HG03520 (cell line): ENCODE data around the gene NUP88.

Experiments used
- ATAC-seq: cut with Tn5 transposase; IDR thresholded peaks from one replicate; pipeline ENCODE4 v1.9.1; 2021; ENCODE audit warnings: mild to moderate bottlenecking, moderate library complexity; ENCODE audit not compliant: unreplicated experiment

The NUP88 gene

DNA sequence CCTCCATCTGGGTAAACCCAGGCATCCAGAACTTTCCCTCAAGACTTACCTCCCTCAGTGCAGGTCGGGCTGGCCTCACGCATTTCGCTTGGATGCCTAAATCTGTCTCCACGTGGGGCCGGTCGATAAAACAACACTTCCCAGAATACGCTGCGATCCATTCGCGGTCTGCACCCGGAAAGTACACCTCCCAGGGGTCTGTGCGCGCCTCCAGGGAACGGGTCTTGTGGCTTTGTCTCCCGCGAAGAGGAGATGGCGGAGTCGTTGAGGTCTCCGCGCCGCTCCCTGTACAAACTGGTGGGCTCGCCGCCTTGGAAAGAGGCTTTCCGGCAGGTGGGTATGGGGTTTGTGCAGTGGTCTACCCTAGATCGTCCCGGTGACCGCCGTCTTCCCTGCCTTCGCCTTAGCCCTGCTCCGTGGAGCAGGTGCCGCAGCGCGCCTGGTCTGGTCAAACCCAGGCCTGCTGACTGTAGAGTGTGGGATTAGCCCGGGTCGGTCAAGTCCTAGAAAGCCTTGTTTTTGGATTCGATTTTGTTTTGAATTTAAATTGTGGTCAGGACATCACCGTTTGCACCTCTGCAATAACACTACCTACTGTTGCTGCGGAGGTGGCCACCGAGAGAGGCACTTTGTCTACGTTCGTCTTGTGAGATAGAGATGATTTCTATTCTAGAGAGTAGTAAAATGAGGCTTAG, 644 bp upstream of the NUP88 start, which contains the start of gene RPAIN:
RPAIN (plus strand) TSS at position 224 of the 695 bp plus-strand sequence; CDS start at position 253, 29 bp downstream.
- peak; percentile 43 for ATAC-seq

DNA sequence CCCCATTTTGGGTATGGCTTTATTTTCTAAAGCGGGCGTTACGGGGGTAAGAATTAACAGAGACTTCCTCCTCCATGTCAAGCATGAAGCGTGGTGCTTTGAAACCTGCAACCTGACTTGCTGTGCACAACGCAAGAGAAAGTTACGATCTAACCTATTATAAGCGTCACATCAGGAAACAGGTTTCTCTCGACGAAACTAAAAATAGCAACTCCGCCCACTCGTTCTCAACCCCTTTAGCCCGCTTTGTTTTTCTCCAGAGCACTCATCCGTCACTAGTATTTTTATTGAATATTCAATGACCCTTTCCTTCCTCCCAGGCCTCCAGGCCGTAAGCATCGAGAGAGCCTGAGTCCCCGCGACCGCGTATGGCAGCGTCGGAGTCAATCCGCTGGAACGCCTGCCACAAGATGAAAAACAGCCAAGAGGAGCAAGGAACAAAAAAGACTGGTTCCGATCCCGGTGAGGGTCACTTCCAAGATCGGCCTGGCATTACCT, 555 bp downstream of the NUP88 start:
- ATAC-seq: peak; percentile 24

DNA sequence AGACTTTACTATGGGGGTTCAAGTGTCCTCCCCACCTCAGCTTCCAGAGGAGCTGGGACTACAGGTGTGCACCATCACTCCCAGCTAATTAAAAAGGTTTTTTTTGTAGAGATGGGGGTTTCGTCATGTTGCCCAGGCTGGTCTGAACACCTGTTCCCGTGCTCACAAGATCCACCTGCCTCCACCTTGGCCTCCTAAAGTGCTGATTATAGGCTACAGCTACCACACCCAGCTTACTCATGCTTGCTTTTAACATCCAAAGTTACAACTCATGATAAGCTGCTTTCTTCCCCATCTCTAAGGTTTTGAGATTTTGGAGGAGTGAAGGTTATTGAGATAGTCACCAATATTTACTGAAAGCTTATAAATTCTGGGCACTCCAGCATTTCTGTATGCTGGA, 2.6 kb downstream of the NUP88 start:
- no peak for ATAC-seq

DNA sequence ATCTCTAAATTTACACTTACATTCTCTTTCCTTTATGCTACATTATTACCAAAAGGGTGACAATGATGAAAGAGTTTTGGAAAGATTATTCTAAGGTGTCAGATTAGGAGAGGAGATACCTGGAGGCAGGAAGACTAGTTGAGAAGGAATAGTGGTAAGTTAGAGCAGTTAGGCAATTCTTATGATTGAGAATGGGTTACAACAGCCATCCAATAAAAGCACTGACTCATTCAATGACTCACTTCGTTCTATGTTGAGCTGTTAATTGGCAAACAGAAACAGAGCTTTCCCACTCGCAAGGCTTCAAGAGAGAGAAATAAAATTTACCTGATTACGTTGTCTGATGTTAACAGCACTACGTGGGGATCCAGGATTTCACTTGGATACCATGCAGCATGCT, 5.8 kb downstream of the NUP88 start:
- no peak for ATAC-seq

DNA sequence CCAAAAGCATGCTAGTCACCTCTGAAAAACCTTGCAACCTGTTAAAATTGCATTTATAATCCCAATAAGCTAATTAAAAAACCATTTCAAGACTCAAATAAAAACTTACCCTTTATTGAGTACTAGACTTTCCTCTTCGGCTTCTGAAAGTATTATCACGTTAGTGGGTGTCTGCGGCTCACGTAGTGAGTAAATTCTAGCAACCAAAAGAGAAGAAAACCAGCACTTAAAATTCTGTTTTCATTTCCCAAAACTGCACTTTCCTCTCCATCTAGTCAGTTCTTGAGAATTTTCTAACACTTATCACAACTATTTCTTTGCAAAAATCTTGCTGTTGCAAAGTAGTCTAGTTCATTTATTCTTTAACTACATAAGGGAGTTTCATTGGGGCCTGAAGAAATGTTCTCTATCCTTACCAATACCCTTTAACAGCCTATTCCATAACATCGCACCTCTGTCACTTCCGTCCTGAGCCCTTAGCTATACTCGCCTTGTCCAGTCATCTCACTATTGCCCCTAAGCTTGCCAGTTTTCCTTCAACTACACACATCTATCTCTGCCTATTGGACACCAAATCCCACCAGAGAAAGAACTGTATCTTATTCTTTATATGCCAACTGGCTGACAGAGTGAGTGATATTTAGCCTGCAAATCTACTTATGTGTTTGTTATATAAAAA, 8.7 kb downstream of the NUP88 start:
- no peak for ATAC-seq

DNA sequence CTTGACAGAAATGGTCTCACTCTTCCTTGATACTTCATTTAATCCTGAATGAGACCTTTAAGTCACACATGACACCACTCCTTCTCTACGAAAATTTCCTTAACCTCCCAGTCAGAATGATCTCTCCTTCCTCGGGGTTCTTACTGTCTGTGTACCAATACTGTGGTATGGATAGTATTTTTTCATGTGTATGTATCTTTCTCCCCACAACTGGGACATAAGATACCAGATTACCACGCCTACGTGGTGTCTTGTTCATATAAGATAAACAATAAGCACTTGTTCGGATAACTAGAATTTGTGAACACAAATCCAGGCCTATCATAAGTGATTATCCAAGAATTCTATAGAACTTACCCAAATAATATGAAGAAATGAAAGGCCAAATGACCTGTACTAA, 11.3 kb downstream of the NUP88 start:
- no peak for ATAC-seq

DNA sequence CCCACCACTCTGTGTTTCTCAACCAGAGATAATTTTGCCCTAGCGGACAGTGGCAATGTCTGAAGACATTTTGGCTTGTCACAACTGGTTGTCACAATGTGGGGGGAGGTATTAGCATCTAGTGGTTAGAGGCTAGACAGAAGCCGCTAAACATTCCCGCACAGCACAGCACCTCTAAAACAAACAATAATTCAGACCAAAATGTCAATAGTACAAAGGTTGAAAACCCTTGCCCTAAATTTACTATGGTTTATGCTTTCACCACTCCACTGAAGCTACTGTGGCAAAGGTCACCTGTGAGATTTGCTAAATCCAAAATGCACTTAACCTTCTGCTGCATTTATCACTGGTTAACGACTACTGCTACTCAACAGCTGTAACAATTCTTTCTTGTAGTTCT, 14.1 kb downstream of the NUP88 start:
- ATAC-seq: no peak

DNA sequence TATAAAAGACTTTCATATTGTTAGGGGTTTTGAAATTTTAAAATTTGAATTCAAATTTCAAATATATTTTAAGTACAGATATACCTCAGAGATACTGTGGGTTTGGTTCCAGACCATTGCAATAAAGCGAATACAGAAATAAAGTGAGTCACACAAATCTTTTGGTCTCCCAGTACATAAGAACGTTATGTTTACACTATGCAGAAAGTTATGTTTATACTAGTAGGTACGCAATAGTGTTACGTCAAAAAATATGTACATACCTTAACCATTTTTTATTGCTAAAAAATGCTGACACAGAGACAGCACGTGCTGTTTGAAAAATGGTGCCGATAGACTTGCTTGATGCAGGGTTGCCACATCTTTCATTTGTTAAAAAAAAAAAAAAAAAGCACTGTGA, 19.7 kb downstream of the NUP88 start:
- no peak for ATAC-seq

DNA sequence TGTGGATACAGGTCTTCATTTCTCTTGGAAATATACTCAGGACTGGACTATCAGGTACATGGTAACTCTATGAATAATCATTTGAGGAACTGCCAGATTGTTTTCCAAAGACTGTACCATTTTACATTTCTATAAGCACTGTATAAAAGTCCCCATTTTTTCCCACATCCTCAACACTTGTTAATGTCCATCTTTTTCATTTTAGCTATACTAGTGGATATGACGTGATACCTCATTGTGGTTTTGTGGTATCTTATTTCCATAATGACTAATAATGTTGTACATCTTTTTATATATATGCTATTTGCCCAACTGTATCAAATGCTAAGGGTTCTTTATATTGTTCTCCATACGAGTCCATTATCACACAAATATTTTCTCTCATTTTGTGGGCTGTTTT, 22.9 kb downstream of the NUP88 start:
- no peak for ATAC-seq

DNA sequence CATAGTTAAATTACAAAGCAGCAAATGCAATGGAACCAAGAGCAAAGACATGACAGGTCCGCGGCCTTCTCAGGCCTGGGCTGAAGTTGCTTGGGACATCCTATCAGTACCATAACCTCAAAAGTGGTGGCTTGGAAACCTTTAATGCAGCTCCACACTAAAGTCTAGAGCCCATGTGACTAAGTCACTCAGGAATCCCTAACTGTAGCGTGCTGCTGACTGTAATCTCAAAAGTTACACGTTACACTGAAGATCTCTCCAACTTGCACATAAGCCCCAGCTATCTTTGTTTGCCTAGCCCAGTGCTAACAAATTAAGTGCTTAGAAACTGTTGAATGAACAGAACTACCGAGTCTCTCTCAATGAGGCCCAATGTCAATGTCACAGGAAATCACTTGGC, 27.8 kb downstream of the NUP88 start:
- ATAC-seq: no peak

DNA sequence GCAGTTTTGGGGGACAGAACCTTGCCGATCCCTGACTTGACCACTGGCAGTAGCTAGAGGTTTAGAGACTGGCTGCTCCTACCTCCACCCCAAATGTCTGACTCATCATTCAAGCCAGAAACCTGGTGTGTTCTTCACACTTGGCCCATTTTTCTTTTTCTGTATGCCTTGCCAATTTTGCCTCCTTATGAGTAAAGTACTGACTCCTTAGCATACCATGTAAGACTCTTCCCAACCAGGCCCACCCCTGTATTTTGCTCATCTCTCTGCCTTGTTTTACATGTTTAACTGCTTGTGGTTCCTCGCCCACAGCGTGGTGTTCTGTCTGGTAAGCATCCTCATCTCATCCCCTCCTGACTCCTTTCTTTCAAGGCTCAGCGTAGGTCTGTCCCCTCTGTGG, 37.9 kb downstream of the NUP88 start:
- ATAC-seq: no peak

DNA sequence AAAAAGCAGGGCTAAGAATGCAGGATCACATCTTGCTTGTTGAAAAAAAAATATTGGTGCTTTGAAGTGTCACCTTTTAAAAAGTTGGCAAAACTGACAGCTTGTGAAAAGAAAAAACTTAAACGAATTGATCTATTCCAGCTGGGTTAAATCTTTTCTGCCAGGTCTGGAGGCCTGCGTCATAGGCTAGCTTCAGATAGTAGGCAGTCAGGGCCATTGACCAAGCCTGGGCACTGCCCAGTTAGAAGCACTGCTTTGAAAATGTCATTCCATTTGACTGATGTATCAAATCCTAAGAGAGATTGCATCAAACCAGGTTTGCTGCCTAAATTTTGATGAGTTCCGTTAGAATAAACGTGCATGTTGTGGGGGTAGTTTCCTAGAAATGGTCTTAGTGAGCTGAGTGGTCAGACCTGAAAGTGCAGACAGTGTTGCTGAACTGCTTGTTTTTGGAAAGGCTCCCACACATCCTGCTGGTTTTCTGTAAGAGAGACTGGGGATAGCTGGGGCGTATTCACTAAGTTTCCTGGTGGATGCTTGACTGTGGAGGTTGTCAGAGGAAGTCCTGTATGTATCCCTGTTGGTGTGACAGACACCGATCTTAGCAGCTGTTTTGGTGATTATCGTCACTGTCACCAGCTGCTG, 38.8 kb downstream of the NUP88 start:
- no peak for ATAC-seq

DNA sequence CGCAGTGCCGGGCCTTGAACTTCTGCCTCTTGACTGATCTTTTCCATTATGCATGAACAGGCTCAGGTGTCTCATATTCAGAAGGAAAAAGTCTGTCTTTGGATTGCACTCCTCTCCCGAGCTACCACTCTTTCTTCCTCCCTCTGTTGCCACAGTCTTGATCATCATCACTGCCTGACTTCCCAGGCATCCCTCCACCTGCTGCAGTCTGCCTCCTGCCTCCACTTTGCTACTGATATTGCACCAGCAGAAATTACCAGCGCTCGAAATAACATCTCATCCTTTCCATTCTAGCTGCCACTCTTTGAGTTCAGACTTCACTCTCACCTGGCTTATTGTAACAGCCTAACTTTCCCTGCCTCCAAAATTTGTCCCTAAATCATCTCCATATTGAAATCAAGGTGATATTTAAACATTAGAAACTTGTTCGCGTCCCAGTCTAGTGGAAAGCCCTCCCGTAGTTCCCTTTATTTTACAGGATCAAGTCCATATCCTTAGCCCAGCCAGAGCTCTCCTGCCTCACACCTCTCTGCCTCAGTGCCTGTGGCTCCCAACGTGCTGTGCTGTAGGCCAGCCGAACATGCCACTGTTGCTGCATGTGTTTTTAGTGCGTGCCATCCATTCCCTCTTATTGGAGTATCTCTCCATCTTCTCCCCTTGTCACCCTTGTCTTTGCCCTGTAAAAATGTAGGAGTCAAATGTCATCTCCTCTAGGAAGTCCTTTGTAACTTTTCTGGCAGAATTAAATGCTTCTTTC, 39.9 kb downstream of the NUP88 start:
- ATAC-seq: no peak

DNA sequence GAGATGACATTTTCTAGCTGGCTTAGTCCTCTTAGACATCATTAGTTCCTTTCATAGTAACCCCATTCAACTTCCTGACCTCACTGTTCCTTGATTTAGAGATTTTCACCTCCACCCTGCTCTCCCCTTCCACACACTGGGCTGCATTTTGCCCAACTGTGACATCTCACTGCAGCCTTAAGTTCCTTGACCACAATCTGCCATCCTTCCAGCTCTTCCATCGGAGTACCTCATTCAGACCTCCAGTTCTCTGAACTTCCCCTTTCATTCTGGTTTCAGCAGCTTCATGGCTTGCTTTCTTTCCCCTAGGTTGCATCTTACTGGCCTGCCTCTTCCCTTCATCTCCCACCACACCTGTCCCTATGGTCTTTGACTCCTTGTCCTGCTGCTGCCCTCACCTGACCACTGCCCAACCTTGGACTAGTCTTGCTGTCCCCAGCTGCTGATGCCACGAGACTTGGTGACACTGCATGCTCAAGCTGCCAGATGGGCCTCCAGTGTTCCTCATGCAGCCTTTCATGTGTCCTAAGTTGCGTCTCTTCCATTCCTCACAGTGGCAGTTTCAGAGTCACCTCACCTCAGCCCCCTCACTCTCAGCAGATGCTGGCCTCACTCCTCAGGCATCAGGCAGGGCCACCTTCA, 40.8 kb downstream of the NUP88 start:
- ATAC-seq: no peak

DNA sequence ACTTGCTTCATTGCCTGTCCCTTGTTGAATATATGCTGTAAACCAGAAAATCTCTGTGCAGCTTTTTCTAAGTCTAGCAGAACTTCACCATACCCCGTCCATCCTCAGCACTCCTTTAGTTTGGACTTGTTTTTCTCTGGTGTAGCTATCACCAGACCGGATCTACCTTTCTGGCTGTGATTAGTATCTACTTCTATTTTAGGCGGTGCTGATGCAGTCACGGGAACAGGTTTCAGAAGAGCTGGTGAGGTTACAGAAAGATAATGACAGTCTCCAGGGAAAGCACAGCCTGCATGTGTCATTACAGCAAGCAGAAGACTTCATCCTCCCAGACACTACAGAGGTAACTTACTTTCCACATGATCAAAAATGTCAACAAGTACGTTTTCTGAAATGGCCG, 46.4 kb downstream of the NUP88 start:
- no peak for ATAC-seq

DNA sequence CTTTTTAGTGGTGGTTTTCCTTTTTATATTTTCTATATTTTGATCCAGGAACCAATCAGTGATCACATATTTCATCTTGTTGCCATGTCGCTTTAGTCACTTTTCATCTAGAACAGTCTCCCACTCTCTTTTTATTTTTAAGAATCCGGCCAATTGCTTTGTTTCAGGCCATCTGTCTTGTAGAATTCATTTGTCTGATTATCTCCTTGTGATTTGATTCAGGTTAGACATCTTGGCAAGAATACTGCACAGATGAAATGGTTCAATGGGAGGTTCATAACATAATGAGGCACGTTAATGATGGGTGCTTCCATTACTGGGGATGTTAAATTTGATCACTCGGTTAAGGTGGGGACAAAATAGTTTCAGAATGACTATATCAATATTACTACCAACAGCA, 49.1 kb downstream of the NUP88 start:
- ATAC-seq: no peak

DNA sequence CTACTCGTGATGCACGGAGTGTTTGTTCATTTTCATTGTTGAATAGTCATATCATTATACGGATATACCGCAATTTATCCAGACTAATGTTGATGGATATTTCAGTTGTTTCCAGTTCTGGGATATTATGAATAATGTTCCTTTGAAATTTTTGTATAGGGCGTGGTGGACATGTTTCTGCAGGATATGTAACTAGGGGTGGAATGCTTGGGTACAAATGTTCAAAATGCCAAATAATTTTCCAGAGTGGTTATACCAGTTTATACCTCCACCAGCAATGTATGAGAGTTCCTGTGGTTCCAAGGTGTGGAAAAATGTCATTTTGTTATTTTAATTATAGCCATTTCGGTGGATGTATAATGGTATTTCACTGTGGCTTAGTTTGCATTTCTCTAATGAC, 53.6 kb downstream of the NUP88 start:
- ATAC-seq: no peak

DNA sequence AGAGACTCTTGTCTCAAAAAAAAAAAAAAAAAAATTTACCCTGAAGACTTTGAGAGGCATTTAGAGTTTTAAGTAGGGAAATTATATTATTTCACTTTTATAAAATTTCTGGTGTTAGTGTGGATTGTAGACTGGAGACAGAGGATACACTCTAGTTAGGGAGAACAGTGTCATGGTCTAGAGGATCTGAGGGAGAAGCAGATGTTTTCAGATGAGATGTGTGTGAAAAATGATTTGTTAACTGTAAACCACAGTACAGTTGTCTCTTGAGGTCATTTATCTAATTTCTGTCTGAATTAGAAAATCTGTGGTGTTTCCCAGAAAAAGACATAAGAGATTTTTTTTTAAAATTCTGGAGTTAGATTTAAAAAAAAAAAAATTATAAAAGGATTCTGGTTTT, 54.8 kb downstream of the NUP88 start:
- ATAC-seq: no peak

DNA sequence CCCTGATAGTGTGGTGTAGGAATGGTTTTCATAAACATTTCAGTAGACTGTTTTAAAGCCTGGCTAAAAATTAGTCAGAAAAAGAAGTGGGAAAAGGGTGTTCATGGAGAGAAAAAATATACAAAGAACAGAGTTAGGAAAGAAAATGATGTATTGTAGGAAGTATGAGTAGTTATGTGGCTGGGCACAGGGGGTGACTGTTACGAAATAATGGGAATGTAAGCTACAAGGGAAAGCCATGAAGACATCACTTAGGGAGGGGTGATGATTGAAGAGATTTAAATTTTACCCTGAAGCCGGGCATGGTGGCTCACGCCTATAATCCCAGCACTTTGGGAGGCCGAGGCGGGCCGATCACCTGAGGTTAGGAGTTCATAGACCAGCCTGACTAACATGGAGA, 55.3 kb downstream of the NUP88 start:
- no peak for ATAC-seq

DNA sequence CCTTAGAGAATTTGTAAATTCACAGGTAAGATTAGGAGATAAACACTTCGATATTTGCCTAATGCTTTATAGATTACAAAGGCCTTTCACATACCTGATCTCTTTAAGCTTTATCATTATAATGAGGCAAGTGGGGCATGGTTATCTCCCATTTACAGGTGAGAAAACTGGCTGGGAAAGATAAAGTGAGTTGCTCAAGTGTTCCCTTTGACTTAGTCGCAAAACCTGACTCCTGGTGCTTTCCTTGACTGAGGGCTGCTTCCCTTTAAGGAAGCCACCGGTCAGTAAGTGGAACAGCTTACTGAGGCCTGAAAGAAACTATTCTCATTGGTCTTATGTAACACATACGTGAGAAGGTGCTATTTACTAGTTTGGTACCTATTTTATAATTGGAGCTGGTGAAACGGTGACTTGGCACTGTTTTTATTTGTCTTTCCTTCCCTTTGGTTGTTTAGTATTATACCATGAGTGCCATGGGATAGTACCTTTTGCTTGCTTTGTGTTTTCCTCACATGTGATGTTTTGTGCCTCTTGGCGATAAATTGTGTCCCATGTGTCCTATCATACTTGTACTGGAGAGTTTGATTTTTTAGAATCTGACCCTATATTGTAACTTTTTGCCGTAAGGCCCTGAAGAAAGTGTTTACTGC, 57.2 kb downstream of the NUP88 start:
- ATAC-seq: no peak
